ENCODE results near the gene MSI2.

Gene MSI2

GRCh38 chr17:57236686-57237299, 19.5 kb upstream of the MSI2 start:
- Histone ChIP-seq H3K27ac (no peak overlapping the region), H3K9me3 (ENCODE audit: low read depth, low read length) (no peaks in the 10 kb centered on the region), H3K9ac (ENCODE audit: insufficient read length) (no peak overlapping the region), H3K36me3 (ENCODE audit: insufficient read depth, low read length) (no peaks in the 10 kb centered on the region), H3K4me3 (no peak overlapping the region)
- no peak for TF ChIP-seq EZH2 (IDR thresholded peaks at IDR 0.05)
- TF ChIP-seq POLR2AphosphoS5 (IDR thresholded peaks at IDR 0.05; ENCODE audit: borderline replicate concordance, low read depth, low read length), result no peak
- no peak for TF ChIP-seq FOXP2 (optimal IDR thresholded peaks at IDR 0.05; ENCODE audit: control extremely low read depth, extremely low read length, insufficient read depth)
- no peak for DNase-seq (ENCODE audit: low read depth, low spot score)

GRCh38 chr17:57240648-57241047, 15.7 kb upstream of the MSI2 start:
- no peaks in the 10 kb centered on the region for H3K9me3 ChIP-seq (ENCODE audit: low read depth, low read length)
- H3K36me3 ChIP-seq (ENCODE audit: insufficient read depth, low read length), result no peaks in the 10 kb centered on the region
- DNase-seq (ENCODE audit: low read depth, low spot score), result no peak
- H3K27ac ChIP-seq, result no peak overlapping the region
- no peak overlapping the region for H3K4me3 ChIP-seq
- no peak for TF ChIP-seq EZH2 (IDR thresholded peaks at IDR 0.05)
- TF ChIP-seq FOXP2 (optimal IDR thresholded peaks at IDR 0.05; ENCODE audit: control extremely low read depth, extremely low read length, insufficient read depth), result no peak
- no peak for TF ChIP-seq POLR2AphosphoS5 (IDR thresholded peaks at IDR 0.05; ENCODE audit: borderline replicate concordance, low read depth, low read length)
- no peak overlapping the region for H3K9ac ChIP-seq (ENCODE audit: insufficient read length)

GRCh38 chr17:57242148-57242547, 14.2 kb upstream of the MSI2 start:
- no peak for DNase-seq (ENCODE audit: low read depth, low spot score)
- H3K27ac ChIP-seq, result no peak overlapping the region
- no peak overlapping the region for H3K9ac ChIP-seq (ENCODE audit: insufficient read length)
- H3K9me3 ChIP-seq (ENCODE audit: low read depth, low read length), result no peaks in the 10 kb centered on the region
- no peaks in the 10 kb centered on the region for H3K36me3 ChIP-seq (ENCODE audit: insufficient read depth, low read length)
- no peak overlapping the region for H3K4me3 ChIP-seq
- no peak for TF ChIP-seq EZH2 (IDR thresholded peaks at IDR 0.05)
- TF ChIP-seq POLR2AphosphoS5 (IDR thresholded peaks at IDR 0.05; ENCODE audit: borderline replicate concordance, low read depth, low read length), result no peak
- no peak for TF ChIP-seq FOXP2 (optimal IDR thresholded peaks at IDR 0.05; ENCODE audit: control extremely low read depth, extremely low read length, insufficient read depth)

GRCh38 chr17:57243171-57243622, 13.1 kb upstream of the MSI2 start:
- Histone ChIP-seq H3K4me3 (no peak overlapping the region), H3K36me3 (ENCODE audit: insufficient read depth, low read length) (no peaks in the 10 kb centered on the region), H3K9ac (ENCODE audit: insufficient read length) (no peak overlapping the region), H3K27ac (no peak overlapping the region), H3K9me3 (ENCODE audit: low read depth, low read length) (no peaks in the 10 kb centered on the region)
- TF ChIP-seq EZH2 (IDR thresholded peaks at IDR 0.05) (no peak), FOXP2 (optimal IDR thresholded peaks at IDR 0.05; ENCODE audit: control extremely low read depth, extremely low read length, insufficient read depth) (peak; percentile 33), POLR2AphosphoS5 (IDR thresholded peaks at IDR 0.05; ENCODE audit: borderline replicate concordance, low read depth, low read length) (no peak)
- DNase-seq (ENCODE audit: low read depth, low spot score), result no peak

- Histone ChIP-seq H3K4me3 (no peak overlapping the region), H3K9ac (ENCODE audit: insufficient read length) (no peak overlapping the region), H3K36me3 (ENCODE audit: insufficient read depth, low read length) (no peaks in the 10 kb centered on the region), H3K9me3 (ENCODE audit: low read depth, low read length) (no peaks in the 10 kb centered on the region), H3K27ac (no peak overlapping the region)
- DNase-seq (ENCODE audit: low read depth, low spot score), result no peak
- TF ChIP-seq POLR2AphosphoS5 (IDR thresholded peaks at IDR 0.05; ENCODE audit: borderline replicate concordance, low read depth, low read length) (no peak), FOXP2 (optimal IDR thresholded peaks at IDR 0.05; ENCODE audit: control extremely low read depth, extremely low read length, insufficient read depth) (no peak), EZH2 (IDR thresholded peaks at IDR 0.05) (no peak)
These were observed 10.5 kb upstream of the MSI2 start for GRCh38 chr17:57245786-57246185.

- DNase-seq (ENCODE audit: low read depth, low spot score), result no peak
- TF ChIP-seq FOXP2 (optimal IDR thresholded peaks at IDR 0.05; ENCODE audit: control extremely low read depth, extremely low read length, insufficient read depth) (no peak), EZH2 (IDR thresholded peaks at IDR 0.05) (no peak), POLR2AphosphoS5 (IDR thresholded peaks at IDR 0.05; ENCODE audit: borderline replicate concordance, low read depth, low read length) (no peak)
These were observed 10.1 kb upstream of the MSI2 start for GRCh38 chr17:57246257-57246656.

GRCh38 chr17:57247261-57247660, 9.1 kb upstream of the MSI2 start:
- H3K9me3 ChIP-seq (ENCODE audit: low read depth, low read length), result peaks cover 4% of the 10 kb centered on the region; the same call in 1 of the 2 replicates
- H3K36me3 ChIP-seq (ENCODE audit: insufficient read depth, low read length), result no peaks in the 10 kb centered on the region
- no peak for DNase-seq (ENCODE audit: low read depth, low spot score)
- no peak for TF ChIP-seq POLR2AphosphoS5 (IDR thresholded peaks at IDR 0.05; ENCODE audit: borderline replicate concordance, low read depth, low read length)
- TF ChIP-seq FOXP2 (optimal IDR thresholded peaks at IDR 0.05; ENCODE audit: control extremely low read depth, extremely low read length, insufficient read depth), result no peak
- no peak for TF ChIP-seq EZH2 (IDR thresholded peaks at IDR 0.05)
- H3K27ac ChIP-seq, result no peak overlapping the region
- no peak overlapping the region for H3K4me3 ChIP-seq
- H3K9ac ChIP-seq (ENCODE audit: insufficient read length), result no peak overlapping the region

More at GRCh38 chr17:57246257-57246656, 10.1 kb upstream of the MSI2 start:
- no peak overlapping the region for H3K4me3 ChIP-seq
- H3K9me3 ChIP-seq (ENCODE audit: low read depth, low read length), result peaks cover 4% of the 10 kb centered on the region; the same call in 1 of the 2 replicates
- no peak overlapping the region for H3K9ac ChIP-seq (ENCODE audit: insufficient read length)
- no peaks in the 10 kb centered on the region for H3K36me3 ChIP-seq (ENCODE audit: insufficient read depth, low read length)
- no peak overlapping the region for H3K27ac ChIP-seq

GRCh38 chr17:57247913-57248312, 8.4 kb upstream of the MSI2 start:
- H3K4me3 ChIP-seq, result no peak overlapping the region
- no peak for DNase-seq (ENCODE audit: low read depth, low spot score)
- TF ChIP-seq POLR2AphosphoS5 (IDR thresholded peaks at IDR 0.05; ENCODE audit: borderline replicate concordance, low read depth, low read length) (no peak), FOXP2 (optimal IDR thresholded peaks at IDR 0.05; ENCODE audit: control extremely low read depth, extremely low read length, insufficient read depth) (no peak), EZH2 (IDR thresholded peaks at IDR 0.05) (no peak)
- H3K9ac ChIP-seq (ENCODE audit: insufficient read length), result no peak overlapping the region
- H3K9me3 ChIP-seq (ENCODE audit: low read depth, low read length), result peaks cover 4% of the 10 kb centered on the region; the same call in 1 of the 2 replicates
- H3K27ac ChIP-seq, result no peak overlapping the region
- no peaks in the 10 kb centered on the region for H3K36me3 ChIP-seq (ENCODE audit: insufficient read depth, low read length)

All from SK-N-MC (cell line).